Activated CD4-positive, alpha-beta T cell treated with anti-CD3 and anti-CD28 coated beads, Interleukin-2, amount 50 U/mL, for 24 hours (primary cell): ENCODE data around the gene BTNL9.
"Not testable (repeated sequence)": the region's sequence is repeated elsewhere in the genome, so short reads cannot be mapped to it uniquely, and the experiment has no call there.

ENCODE experiments used
- DNase-seq, 2 donors: peaks; one replicate each; pipeline ENCODE4 v3.0.0-alpha.2; 2020; ENCODE audit warnings: low read depth in 1 of 2, low spot score in 1 of 2

The BTNL9 gene

DNA sequence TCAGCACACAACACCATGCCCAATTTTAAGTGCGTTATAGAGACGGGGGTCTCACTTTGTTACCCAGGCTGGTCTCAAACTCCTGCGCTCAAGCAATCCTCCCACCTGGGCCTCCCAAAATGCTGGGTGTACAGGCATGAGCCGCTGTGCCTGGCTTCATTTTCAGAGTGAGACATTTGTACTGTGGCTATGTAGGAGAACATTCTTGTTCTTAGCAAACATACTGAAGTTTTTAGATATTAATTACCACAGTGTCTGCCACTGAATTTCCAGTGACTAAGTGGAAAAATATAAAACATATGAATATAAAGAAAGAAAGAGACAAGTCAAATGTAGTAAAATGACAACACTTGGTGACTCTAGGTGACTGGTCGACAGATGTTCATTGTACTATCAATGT lies 20.9 kb downstream of the BTNL9 start:
- no peak for DNase-seq

DNA sequence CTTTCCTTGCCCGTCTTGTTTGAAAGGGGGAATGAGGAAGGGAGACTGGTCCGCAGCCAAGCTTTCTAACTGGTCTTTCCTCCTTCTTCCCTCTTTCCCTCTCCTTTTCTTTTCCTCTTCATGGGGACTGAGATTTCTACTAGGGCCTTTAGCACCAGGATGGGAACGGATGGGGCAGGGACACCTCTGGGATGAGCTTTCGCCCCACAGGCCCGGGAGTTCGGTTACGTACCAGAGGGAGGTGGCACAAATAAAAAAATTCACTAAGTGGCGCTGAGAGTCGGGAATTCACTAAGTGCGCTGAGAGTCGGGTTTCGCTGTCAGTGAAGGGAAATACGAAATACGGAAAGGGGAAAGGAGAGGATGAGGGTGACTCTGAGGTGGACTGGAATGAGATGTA lies 21.6 kb downstream of the BTNL9 start:
- no peak for DNase-seq

DNA sequence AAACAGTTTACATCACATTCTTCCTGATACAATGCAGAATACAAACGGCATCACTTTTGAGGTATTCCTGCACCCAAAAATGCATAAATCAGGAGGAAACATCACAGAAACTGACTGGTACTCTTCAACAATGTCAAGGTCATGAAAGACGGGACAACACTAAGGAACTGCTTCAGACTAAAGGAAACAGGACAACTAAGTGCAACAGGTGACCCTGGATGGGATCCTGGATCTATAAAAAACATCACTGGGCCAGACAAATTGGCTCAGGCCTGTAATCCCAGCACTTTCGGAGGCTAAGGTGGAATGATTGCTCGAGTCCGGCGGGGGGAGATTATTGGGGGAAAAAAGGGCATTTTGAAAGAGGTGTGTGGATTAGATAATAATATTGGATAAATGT lies 22.6 kb downstream of the BTNL9 start:
- no peak for DNase-seq

DNA sequence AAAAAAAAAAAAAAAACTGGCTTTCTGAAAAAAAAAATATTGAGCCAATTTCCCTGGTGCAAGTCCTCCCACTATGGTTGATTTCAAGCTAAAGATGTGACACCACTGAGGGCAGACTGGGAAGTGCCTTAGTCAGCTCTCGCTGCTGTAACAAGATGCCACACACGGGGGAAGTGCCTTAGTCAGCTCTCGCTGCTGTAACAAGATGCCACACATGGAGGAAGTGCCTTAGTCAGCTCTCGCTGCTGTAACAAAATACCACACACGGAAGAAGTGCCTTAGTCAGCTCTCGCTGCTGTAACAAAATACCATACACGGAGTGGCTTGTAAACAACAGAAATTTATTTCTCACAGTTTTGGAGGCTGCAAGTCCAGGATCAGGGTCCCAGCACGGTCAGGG lies 23.4 kb downstream of the BTNL9 start:
- DNase-seq = no peak

DNA sequence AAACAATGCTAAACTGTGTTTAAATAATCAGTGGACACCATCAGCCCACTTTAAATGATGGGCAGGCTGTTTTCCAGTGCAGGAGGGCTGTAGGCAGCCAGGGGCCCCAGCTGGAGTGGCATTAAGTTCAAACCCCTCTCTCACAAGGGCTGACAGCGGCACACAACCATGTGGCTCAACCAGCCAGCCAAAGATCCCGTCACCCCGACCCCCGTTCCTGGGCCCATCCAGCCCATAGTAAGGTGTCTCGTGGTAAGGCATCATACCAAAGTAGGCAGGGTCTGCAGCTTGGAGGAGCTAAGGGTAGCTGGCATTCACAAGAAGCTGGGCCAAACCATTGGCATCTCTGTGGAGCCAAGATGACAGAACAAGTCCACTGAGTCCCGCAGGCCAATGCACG lies 24.9 kb downstream of the BTNL9 start:
- DNase-seq = no peak

DNA sequence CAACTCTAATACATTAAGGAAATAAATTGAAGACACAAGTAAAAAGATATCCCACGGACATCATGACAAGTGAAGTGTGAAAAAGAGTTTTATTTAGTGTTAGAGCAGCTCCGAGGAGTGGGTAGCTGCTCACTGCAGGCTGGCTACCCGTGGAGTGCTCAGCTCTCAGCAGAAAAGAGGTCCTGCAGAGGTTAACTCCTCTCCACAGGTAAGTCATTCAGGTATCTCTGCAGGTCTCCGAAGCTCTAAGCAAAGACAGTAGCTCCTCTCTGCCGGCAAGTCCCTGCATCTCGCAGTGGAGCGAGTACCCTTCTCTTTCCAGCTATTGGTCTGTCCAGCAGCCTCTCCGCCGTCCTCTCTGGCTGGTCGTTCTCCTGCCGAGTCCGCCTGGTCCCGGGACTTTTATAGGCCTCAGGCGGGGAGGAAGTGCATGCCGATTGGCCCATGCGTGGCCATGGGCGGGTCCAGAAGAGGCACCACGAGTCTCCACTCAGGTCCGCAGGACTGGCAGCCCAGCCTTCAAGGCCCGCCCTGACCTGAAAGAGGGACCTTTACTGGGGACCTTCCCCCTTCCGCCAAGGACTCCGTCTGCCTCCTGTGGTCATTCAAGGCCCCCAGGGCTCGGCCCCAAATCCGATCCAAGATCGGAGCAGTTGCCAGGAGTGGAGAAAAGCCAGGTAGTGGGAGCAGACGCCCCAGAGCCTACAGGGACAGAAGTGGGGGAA lies 29.9 kb downstream of the BTNL9 start:
- DNase-seq = no peak

DNA sequence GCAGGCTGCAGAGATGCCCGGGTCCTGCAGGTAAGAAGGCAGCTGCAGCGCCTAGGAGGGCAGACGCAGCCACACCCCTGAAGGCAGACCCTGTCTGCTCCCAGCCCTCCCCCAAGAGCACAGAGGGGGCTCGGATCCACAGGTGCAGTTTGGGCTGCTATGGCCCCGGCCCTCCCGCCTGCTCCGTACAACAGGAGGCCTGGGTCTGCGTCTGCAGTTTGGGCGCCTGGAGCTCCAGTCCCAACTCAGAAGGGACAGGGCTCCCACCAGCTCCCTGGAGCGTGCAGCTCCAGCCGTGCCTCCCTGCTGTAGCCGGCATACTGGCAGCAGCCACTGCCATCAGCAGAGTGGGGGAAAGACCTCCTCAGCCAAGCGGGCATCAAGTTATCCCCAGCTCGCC lies 30.5 kb downstream of the BTNL9 start:
- no peak for DNase-seq

DNA sequence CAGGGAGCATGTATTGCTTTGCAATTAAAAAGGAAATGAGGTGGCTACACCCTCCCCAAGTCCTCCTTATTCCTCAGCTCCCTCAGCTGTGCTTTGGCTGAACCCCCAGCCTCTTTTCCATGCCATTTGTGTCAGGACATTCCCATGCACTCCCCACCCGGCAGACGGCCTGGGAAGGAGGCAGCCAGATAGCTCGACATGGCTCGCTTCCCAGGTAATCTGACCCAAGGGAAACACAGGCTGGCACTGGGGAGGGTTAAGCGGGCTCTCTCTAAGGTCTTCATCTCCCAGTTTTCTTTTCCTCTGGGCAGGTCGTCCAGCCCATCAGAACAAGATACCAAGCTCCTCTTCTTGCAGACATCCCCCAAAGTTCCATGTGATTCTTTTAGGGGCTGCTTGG lies 31.2 kb downstream of the BTNL9 start:
- no peak for DNase-seq

DNA sequence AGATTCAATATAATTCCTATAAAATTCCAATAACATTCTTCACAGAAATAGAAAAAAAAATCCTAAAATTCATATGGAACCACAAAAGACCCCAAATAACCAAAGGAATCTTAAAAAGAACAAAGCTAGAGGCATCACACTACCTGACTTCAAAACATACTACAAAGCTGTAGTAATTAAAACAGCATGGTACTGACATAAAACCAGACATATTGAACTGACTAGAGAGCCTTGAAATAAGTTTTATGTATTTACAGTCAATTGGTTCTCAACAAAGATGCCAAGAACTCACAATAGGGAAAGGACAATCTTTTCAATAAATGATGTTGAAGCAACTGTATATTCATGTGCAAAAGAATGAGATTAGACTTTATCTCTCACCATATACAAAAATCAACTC lies 36.9 kb downstream of the BTNL9 start:
- DNase-seq = no peak

DNA sequence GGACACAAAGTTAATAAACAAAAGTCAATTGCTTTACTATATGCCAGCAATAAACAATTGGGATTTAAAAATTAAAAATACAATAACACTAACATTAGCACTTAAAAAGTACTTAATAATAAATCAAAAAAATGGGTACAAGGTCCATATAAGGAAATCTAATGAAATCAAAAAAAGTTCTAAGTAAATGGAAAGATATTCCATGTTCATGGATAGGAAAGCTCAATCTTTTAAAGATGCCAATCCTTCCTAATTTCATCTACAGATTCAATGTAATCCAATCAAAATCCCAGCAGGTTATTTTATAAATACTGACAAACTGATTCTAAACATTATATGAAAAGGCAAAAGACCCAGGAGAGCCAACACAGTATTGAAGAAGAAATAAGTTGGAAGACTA lies 41.9 kb downstream of the BTNL9 start:
- no peak for DNase-seq

DNA sequence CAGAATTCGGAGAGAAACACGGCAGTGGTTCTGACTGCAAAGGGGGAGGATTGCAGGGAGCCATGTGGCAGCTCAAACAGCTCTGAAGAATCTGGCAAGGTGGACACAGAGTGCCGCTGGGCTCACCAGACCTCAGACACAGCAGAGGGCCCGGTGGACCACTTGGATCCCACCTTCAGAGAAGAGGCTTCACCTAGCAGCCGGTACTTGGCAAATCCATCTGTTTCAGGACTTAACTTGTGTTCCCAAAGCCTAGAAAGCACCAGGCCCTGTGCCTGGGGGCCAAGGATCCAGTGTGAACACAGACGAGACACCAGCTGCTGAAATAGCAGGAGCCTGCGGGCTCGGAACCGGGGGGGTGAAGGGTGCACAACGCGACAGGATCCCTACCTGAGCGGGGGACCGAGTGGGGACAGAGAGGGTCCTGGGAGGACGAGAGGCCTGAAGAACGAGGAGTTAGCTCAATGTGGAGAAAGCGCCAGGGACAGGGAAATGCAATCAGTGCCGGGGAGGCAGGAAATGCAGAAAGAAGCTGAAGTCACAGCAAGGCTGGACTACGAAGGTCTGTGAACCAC lies 44.6 kb downstream of the BTNL9 start:
- no peak for DNase-seq

DNA sequence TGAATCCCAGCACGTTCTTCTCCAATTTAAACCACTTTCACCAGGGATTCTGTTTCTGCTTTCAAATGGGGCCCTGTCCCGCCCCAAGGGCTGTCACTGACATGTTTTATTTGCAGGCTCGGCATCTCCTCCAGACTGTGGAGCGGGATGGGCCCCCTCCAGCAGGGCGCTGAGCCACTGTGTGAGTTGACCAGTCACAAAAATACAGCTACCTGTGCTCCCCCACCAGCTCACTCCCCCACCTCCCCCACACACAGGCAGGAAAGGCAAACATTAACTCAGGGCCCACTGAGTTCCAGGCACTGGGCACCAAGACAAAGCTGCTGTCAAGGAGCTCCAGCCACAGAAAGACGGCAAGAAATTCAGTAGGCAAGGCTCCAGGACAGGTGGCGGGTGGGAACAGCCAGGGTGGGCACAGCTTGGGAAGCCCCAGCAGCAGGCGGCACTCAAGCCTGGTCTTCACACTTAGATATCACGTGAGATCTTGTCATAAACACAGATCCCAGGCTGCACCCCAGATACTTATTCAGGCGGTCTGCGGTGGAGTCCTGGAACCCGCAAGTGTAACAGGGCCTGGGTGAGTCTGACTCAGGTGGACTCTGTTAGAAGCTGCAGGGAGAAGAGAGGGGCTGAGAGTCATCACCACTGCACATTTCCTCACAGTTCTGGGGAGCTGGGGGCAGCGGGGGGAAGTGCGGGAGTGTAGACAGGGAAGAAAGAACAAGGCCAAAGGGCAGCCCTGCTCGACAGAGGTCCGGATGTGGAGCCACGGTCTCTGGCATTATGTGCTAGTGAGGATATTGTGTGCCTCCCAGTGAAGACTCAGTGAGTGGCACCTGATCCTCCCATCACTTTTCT lies 46.2 kb downstream of the BTNL9 start:
- no peak for DNase-seq

DNA sequence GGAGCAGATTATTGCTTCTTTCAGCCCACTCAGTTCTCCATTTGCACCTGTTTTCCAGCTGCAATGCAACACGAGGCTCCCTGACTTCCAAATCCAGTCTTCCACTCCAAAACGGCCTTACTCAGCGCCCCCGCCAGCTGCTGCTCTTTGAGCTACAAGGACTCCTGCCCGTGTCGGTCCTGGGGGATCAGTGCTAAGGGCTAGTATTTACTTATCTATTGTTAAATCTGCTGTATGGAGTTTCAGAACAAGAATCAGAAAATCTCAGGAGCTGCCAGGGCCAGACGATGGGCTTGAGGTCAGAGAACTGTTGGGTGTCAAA lies 46.8 kb downstream of the BTNL9 start:
- DNase-seq = no peak

DNA sequence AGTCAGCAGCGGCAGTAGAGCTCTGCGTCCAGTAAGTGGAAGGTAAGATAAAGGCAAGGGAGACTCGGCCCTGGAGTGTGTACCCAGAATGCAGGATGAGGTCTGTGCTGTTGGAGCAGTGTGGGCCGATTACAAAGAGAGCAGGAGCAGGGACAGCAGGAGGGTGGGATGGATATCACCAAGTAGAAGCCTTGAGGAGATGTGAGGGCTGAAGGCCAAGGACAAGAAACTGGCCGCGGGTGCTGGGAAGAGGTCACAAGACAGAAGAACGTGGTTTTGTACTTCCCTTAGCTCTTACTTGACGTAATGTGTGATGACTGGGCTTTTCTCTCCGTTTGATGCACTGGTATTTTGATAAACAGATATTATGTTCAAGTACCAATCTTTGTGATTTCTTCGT lies 47.2 kb downstream of the BTNL9 start:
- DNase-seq = no peak

DNA sequence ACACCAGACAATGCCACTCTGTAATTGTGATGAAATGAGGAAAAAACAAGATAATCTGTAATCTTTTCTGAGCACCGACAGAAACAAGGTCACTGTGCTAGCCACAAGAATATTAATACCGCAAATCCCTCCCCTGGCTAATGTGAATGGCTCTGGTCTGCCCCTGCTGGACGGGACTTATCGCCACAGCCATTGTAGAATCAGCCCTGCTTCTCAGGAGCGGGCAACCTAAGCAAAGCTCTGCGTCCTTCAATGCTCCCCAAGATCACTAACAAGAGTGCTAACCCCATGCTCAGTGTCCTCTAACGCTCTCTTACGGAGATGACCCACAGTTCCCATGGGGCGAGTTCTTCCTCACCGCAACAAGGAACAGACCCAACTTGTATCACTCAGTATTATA lies 48.2 kb downstream of the BTNL9 start:
- no peak for DNase-seq

DNA sequence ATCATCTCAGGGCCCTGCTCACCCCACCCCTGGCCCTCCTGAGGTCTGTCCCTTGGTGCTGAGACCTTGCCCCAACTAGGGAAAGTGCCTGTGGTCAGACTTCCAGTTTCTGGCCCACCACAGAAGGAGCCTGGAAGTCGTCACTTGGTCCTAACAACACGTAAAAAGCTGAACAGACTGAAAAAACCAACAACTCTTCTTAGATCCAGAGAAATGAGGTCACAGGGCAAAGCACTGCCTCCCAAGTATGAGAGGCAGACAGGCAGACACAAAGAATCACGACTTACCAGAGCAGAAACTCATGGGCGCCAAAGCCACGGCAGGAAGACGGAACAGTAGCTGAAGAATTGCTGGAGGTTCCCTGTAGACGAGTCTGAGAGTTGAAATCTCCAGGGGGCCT lies 52.4 kb downstream of the BTNL9 start:
- DNase-seq = no peak

DNA sequence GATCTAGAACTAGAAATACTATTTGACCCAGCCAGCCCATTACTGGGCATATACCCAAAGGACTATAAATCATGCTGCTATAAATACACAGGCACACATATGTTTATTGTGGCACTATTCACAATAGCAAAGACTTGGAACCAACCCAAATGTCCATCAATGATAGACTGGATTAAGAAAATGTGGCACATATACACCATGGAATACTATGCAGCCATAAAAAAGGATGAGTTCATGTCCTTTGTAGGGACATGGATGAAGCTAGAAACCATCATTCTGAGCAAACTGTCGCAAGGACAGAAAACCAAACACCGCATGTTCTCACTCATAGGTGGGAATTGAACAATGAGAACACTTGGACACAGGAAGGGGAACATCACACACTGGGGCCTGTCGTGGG lies 55.1 kb downstream of the BTNL9 start:
- DNase-seq = not testable (repeated sequence)

DNA sequence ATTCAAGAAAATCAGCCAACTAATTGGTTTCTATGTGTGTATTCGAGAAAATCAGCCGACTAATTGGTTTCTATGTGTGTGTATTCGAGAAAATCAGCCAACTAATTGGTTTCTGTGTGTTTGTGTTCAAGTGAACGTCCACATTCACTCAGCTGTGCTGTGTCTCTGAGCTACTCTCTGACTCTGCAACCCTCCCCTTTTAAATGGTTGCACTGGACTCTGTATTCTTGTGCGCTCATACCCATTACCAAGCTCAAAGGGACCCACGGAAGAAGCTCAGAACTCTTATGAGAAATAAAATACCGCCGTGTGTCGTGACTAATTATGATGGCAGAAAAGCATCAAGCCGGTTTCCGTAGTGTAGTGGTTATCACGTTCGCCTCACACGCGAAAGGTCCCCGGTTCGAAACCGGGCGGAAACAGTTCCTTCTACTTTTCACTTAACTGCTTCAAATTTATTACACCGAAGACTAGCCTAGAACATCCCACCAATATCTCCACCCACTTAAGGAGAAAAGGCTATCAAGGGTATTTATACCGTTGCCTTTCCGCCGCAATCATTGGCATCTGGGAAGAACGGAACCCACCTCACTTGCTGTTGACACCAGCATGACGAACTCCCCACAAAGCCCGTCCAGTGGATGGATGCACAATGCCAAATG lies 56.8 kb downstream of the BTNL9 start:
- DNase-seq = not testable (repeated sequence)

DNA sequence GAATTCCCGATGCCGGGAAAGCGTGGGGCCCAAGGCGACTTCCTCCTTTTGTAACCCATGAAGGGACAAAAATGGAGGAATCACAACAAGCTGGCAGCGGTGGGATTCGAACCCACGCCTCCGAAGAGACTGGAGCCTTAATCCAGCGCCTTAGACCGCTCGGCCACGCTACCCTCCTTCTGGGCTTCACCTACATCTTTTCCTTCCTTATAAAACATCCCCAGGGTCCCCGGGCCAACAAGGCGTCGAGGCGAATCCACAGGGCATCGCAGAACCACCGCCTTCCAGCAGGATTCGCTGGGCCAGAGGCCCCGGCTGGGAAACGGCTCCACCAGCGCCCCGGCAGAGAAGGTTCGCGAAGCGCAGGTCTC lies 57.3 kb downstream of the BTNL9 start:
- not testable (repeated sequence) for DNase-seq

DNA sequence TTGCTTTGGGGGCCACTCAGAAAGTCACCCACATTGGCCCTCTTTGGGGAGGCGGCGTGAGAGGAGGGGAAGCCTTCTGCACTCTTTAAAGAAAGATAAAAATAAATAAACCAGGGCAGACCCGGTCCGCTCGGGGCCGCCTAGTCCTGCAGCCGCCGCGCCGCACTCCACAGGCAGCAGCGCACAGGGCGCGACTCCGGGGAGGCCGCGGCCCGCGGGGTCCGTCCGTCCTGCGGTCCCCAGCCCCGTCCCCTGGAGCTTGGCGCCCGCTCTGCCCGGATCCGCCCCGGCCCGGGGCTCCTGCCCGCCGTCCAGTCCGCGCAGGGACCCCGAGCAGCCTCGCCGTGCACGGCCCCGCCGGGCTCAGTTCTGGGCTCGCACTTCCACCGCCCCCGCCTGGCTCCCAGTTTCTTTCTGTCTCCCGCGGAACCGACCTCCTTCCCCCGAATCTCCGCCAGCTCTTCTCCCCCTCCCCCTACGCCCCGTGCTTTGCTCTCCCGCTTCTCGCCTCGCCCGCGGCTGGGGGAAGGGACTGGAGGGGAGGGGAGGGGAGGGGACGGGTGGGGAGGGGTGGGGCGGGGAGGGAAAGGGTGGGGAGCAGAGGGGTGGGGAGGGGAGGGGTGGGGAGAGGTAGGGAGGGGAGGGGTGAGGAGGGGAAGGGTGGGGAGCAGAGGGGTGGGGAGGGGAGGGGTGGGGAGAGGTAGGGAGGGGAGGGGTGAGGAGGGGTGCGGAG lies 57.9 kb downstream of the BTNL9 start:
- DNase-seq = not testable (repeated sequence)
